Kidney epithelial cell (primary cell): ENCODE data around the gene ZDHHC14. TPM values are rescaled to one million over a fixed set of nuclear protein-coding genes. Genes with fewer than 3 reads are reported as not detected.

Experiments
- DNase-seq: peaks from one replicate; pipeline ENCODE4 v3.0.0-alpha.2; 2010; ENCODE audit warnings: low read depth
- H3K27me3 ChIP-seq: 2 replicates; pipeline ENCODE4 v1.6.0; 2011; ENCODE audit warnings: low read length; ENCODE audit not compliant: control insufficient read depth, insufficient read depth
- H3K36me3 ChIP-seq: 2 replicates; pipeline ENCODE4 v1.5.1; 2011; ENCODE audit warnings: low read length; ENCODE audit not compliant: control insufficient read depth, insufficient read depth
- H3K4me3 ChIP-seq: 2 replicates; pipeline ENCODE4 v1.5.1; 2011; ENCODE audit warnings: low read depth, mild to moderate bottlenecking, control low read depth, low read length
- total RNA-seq: library from RNA; depleted of rRNA; stranded (reverse); fragments of >200 nt; gene quantifications from 2 replicates; pipeline ENCODE4 v1.2.3, GENCODE V29; 2015
- TF ChIP-seq, protein P1 (sequence below): IDR thresholded peaks from 2 replicates; pipeline ENCODE4 v1.5.1; 2011; ENCODE audit warnings: mild to moderate bottlenecking, moderate library complexity, low read length, control low read depth, inconsistent platforms; ENCODE audit not compliant: insufficient read depth, poor library complexity, severe bottlenecking

Gene ZDHHC14
- total RNA-seq, 1 donor from 2014 or later: 9.7 TPM

GRCh38 chr6:157649311-157650260 lies 268.6 kb downstream of the ZDHHC14 start:
- peaks cover 1% of the 10 kb centered on the region for H3K36me3 ChIP-seq
- TF ChIP-seq, protein P1, sequence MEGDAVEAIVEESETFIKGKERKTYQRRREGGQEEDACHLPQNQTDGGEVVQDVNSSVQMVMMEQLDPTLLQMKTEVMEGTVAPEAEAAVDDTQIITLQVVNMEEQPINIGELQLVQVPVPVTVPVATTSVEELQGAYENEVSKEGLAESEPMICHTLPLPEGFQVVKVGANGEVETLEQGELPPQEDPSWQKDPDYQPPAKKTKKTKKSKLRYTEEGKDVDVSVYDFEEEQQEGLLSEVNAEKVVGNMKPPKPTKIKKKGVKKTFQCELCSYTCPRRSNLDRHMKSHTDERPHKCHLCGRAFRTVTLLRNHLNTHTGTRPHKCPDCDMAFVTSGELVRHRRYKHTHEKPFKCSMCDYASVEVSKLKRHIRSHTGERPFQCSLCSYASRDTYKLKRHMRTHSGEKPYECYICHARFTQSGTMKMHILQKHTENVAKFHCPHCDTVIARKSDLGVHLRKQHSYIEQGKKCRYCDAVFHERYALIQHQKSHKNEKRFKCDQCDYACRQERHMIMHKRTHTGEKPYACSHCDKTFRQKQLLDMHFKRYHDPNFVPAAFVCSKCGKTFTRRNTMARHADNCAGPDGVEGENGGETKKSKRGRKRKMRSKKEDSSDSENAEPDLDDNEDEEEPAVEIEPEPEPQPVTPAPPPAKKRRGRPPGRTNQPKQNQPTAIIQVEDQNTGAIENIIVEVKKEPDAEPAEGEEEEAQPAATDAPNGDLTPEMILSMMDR: no peak
- H3K27me3 ChIP-seq: no peaks in the 10 kb centered on the region
- no peak for DNase-seq
- H3K4me3 ChIP-seq: no peak overlapping the region

DNA sequence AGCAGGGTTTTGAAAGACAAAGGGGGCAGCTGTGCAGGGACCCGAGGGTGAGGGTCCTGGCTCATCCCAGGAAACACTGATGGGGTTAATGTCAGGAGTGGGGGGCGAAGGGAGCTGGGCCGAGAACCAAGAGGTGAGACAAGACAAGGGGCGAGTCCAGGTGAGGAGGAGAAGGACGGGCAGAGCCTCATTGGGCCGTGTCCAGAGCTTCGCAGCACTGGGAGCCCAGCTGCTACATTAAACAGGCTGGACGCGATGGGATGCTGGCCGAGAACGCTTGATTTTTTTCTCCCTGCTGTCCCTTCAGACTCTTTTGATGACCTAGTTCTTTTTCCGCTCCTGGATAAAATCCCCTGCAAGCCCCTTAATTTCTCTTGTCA lies 269.3 kb downstream of the ZDHHC14 start:
- DNase-seq: no peak
- no peaks in the 10 kb centered on the region for H3K27me3 ChIP-seq
- peaks cover 1% of the 10 kb centered on the region for H3K36me3 ChIP-seq
- H3K4me3 ChIP-seq: no peak overlapping the region
- TF ChIP-seq, protein P1: no peak

DNA sequence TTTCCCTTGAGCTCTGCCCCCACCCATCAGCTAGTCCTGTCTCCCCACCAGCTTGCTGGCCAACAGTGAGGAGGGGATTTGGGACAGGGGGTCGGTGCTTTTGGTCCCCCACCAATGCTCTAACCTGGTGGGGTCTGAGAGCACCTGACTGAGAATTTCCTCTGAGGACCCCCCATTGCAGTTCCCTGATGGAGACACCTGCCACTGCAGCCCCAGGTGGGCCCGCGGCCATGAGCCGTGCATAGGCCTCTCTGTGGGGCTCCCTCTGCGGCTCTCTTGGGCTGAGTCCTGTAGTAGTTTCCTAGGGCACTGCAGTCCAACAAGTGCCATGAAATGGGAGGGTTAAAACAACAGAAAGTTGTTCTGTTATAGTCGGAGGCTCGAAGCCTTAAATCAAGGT lies 269.8 kb downstream of the ZDHHC14 start:
- H3K27me3 ChIP-seq: no peaks in the 10 kb centered on the region
- DNase-seq: no peak
- H3K36me3 ChIP-seq: peaks cover 1% of the 10 kb centered on the region
- no peak overlapping the region for H3K4me3 ChIP-seq
- TF ChIP-seq, protein P1: no peak

DNA sequence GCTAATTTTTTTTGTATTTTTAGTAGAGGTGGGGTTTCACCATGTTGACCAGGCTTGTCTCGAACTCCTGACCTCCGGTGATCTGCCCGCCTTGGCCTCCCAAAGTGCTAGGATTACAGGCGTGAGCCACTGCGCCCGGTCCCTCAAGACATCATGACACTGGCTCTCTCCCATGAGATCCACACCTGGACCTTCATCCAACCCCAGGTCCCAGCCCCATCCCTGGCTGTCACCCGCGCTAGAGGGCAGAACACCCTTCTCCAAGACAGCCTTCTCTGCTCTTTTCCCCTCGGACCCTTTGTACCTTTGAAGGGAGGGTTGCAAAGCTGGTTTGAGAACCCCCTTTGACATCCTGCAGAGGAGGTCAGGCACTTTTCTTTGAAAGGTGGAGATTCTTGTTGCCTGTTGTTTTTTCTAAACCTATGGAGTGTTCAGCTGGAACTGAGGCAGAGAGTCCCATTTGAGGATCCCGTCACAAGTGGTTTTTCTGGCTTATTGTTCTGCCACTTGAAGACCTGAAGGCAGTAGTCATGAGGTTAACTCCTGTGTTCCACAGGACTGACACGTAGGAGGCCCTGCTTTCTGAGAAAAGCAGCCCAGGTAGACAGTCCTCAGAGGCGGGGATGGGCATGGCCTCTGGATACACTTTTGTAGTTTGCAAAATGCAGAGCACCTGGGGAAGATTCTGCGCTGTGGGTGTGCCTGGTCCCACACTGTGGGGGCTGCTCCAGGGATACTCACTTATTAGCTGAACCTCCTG lies 270.9 kb downstream of the ZDHHC14 start:
- Histone ChIP-seq H3K4me3 (no peak overlapping the region), H3K27me3 (no peaks in the 10 kb centered on the region), H3K36me3 (peaks cover 1% of the 10 kb centered on the region)
- DNase-seq: no peak
- TF ChIP-seq, protein P1: no peak

GRCh38 chr6:157652601-157653363 lies 271.8 kb downstream of the ZDHHC14 start:
- peaks cover 1% of the 10 kb centered on the region for H3K36me3 ChIP-seq
- no peak overlapping the region for H3K4me3 ChIP-seq
- H3K27me3 ChIP-seq: no peaks in the 10 kb centered on the region
- DNase-seq: no peak
- TF ChIP-seq, protein P1: no peak
